H1 (cell line): ENCODE data around the gene TBCEL. TPM values are rescaled to one million over a fixed set of nuclear protein-coding genes. Genes with fewer than 3 reads are reported as not detected.

Experiments
- CTCF ChIA-PET: fragments of 300-600 bp; sonication (Branson Sonifier 250); formaldehyde crosslinking; loops from one replicate; lab custom pipeline; 2021; ENCODE audit not compliant: partially characterized antibody; lab: Charles Lee
- POLR2A ChIA-PET: fragments of 300-600 bp; sonication (Branson Sonifier 250); formaldehyde crosslinking; loops from one replicate; lab custom pipeline; 2021; ENCODE audit warnings: inconsistent platforms; ENCODE audit not compliant: partially characterized antibody; lab: Charles Lee
- DNase-seq, 2 experiments: peaks; one replicate each; pipeline versions ENCODE4 v3.0.0 to v3.0.0-alpha.2; 2010 to 2022; ENCODE audit warnings: low spot score in 2 of 2, low read depth in 1 of 2, mixed read lengths in 1 of 2
- FAIRE-seq: peaks from 2 replicates; lab custom pipeline; 2011; peaks lifted over from hg19 to GRCh38; lab: Jason Lieb, UNC
- H2AFZ ChIP-seq: 2 replicates; pipeline ENCODE4 v1.8.1; 2012; ENCODE audit warnings: low read length, inconsistent platforms
- H2AK5ac ChIP-seq: 2 replicates; pipeline ENCODE4 v1.6.1; 2013; ENCODE audit warnings: low read depth, low read length
- H2BK120ac ChIP-seq: replicated peaks from 2 replicates; pipeline ENCODE3; 2013; ENCODE audit warnings: low read depth, low read length, inconsistent platforms
- H2BK12ac ChIP-seq: 2 replicates; pipeline ENCODE4 v1.6.1; 2013; ENCODE audit warnings: low read depth, low read length
- H2BK15ac ChIP-seq: 2 replicates; pipeline ENCODE4 v1.6.1; 2013; ENCODE audit warnings: low read length
- H2BK20ac ChIP-seq: 2 replicates; pipeline ENCODE4 v1.6.1; 2013; ENCODE audit warnings: low read length
- H2BK5ac ChIP-seq: 2 replicates; pipeline ENCODE4 v1.6.1; 2013; ENCODE audit warnings: low read depth, low read length
- H3K14ac ChIP-seq: 2 replicates; pipeline ENCODE4 v1.6.1; 2013; ENCODE audit warnings: inconsistent platforms; ENCODE audit not compliant: insufficient read length
- H3K18ac ChIP-seq: 2 replicates; pipeline ENCODE4 v1.6.1; 2013; ENCODE audit warnings: low read length; ENCODE audit errors: extremely low read depth
- H3K23ac ChIP-seq: 2 replicates; pipeline ENCODE4 v1.6.1; 2013; ENCODE audit warnings: inconsistent platforms; ENCODE audit not compliant: insufficient read length
- H3K23me2 ChIP-seq: 2 replicates; pipeline ENCODE4 v1.6.1; 2013; ENCODE audit warnings: low read depth, low read length
- H3K27ac ChIP-seq: 2 replicates; pipeline ENCODE4 v1.6.1; 2011; ENCODE audit warnings: low read depth, low read length, inconsistent platforms
- H3K27me3 ChIP-seq, 4 experiments: replicated peaks in 1 of 4; 1 replicate in 1 of 4; 2 replicates in 3 of 4; pipeline versions ENCODE4 v1.6.1 to v1.8.1; 2011 to 2013; ENCODE audit warnings: low read length in 3 of 4, mild to moderate bottlenecking in 3 of 4, inconsistent platforms in 2 of 4, mixed read lengths in 2 of 4, moderate library complexity in 1 of 4; ENCODE audit not compliant: control insufficient read depth in 3 of 4, insufficient read depth in 3 of 4; ENCODE audit errors: extremely low read depth in 1 of 4
- H3K36me3 ChIP-seq, 4 experiments: 2 replicates each; pipeline versions ENCODE4 v1.6.1 to v1.8.1; 2011 to 2013; ENCODE audit warnings: mild to moderate bottlenecking in 4 of 4, low read length in 3 of 4, moderate library complexity in 2 of 4, control low read depth in 1 of 4, inconsistent platforms in 1 of 4; ENCODE audit not compliant: insufficient read depth in 4 of 4, control insufficient read depth in 2 of 4
- H3K4ac ChIP-seq: replicated peaks from 2 replicates; pipeline ENCODE3; 2013; ENCODE audit warnings: low read length, low read depth, mixed read lengths, inconsistent platforms; ENCODE audit not compliant: insufficient read length
- H3K4me1 ChIP-seq, 4 experiments: replicated peaks in 1 of 4; 1 replicate in 1 of 4; 2 replicates in 3 of 4; pipeline versions ENCODE4 v1.6.1 to v1.8.1; 2011 to 2013; ENCODE audit warnings: low read length in 3 of 4, inconsistent platforms in 2 of 4, mixed read lengths in 1 of 4; ENCODE audit not compliant: insufficient read depth in 4 of 4, control insufficient read depth in 3 of 4
- H3K4me2 ChIP-seq, 2 experiments: 2 replicates each; pipeline versions ENCODE4 v1.6.1 to v1.8.1; 2011 to 2013; ENCODE audit warnings: low read depth in 2 of 2, low read length in 2 of 2, control low read depth in 1 of 2, inconsistent platforms in 1 of 2, mild to moderate bottlenecking in 1 of 2; ENCODE audit not compliant: insufficient read depth in 1 of 2
- H3K4me3 ChIP-seq, 4 experiments: fragments of 200-600, 300-600 bp in 1 of 4; sonication (generic), shearing (Covaris generic), sonication (Bioruptor Twin) in 1 of 4; 2 replicates each; pipeline versions ENCODE4 v1.5.1 to v1.8.1; 2011 to 2016; ENCODE audit warnings: low read length in 4 of 4, low read depth in 3 of 4, control low read depth in 2 of 4, inconsistent platforms in 2 of 4, mild to moderate bottlenecking in 2 of 4, mixed read lengths in 1 of 4, moderate library complexity in 1 of 4; ENCODE audit not compliant: insufficient read depth in 2 of 4; ENCODE audit errors: extremely low read depth in 1 of 4
- H3K56ac ChIP-seq: replicated peaks from 2 replicates; pipeline ENCODE3; 2013; ENCODE audit warnings: low read depth, mild to moderate bottlenecking, mixed read lengths, low read length, inconsistent platforms; ENCODE audit not compliant: insufficient read length
- H3K79me1 ChIP-seq: 2 replicates; pipeline ENCODE4 v1.6.1; 2013; ENCODE audit warnings: low read depth, low read length, control low read depth
- H3K79me2 ChIP-seq, 2 experiments: 2 replicates each; pipeline versions ENCODE4 v1.6.1 to v1.8.1; 2012 to 2013; ENCODE audit warnings: low read length in 2 of 2, mild to moderate bottlenecking in 2 of 2, inconsistent platforms in 1 of 2; ENCODE audit not compliant: insufficient read depth in 2 of 2, control insufficient read depth in 1 of 2
- H3K9ac ChIP-seq, 4 experiments: replicated peaks in 1 of 4; 1 replicate in 1 of 4; 2 replicates in 3 of 4; pipeline versions ENCODE4 v1.6.1 to v1.8.1; 2011 to 2013; ENCODE audit warnings: low read depth in 3 of 4, low read length in 3 of 4, control low read depth in 2 of 4, mild to moderate bottlenecking in 2 of 4, moderate library complexity in 2 of 4, inconsistent platforms in 1 of 4; ENCODE audit errors: extremely low read depth in 1 of 4
- H3K9me3 ChIP-seq, 2 experiments: 2 replicates each; pipeline versions ENCODE4 v1.6.1 to v1.8.1; 2012 to 2013; ENCODE audit warnings: mild to moderate bottlenecking in 2 of 2, moderate library complexity in 2 of 2, control low read depth in 1 of 2, inconsistent platforms in 1 of 2, low read depth in 1 of 2, low read length in 1 of 2, mixed read lengths in 1 of 2; ENCODE audit not compliant: insufficient read depth in 2 of 2
- H4K20me1 ChIP-seq, 2 experiments: replicated peaks in 1 of 2; 2 replicates each; pipeline versions ENCODE3 to v1.8.1; 2011 to 2013; ENCODE audit warnings: inconsistent platforms in 2 of 2, low read length in 2 of 2, mild to moderate bottlenecking in 1 of 2; ENCODE audit not compliant: insufficient read depth in 2 of 2, control insufficient read depth in 1 of 2
- H4K5ac ChIP-seq: 2 replicates; pipeline ENCODE4 v1.6.1; 2013; ENCODE audit warnings: low read length, low read depth, mixed read lengths, inconsistent platforms; ENCODE audit not compliant: insufficient read length
- H4K8ac ChIP-seq: 2 replicates; pipeline ENCODE4 v1.8.0; 2013; ENCODE audit warnings: mild to moderate bottlenecking, moderate library complexity, low read length, inconsistent platforms; ENCODE audit not compliant: insufficient read depth; ENCODE audit errors: extremely low read depth
- H4K91ac ChIP-seq: replicated peaks from 2 replicates; pipeline ENCODE3; 2013; ENCODE audit warnings: low read length, mixed read lengths, inconsistent platforms; ENCODE audit not compliant: insufficient read length
- ATF2 ChIP-seq: IDR thresholded peaks from 2 replicates; pipeline ENCODE4 v1.6.1; 2012; ENCODE audit warnings: low read length, inconsistent platforms
- GTF2F1 ChIP-seq: IDR thresholded peaks from 2 replicates; pipeline ENCODE4 v1.6.1; 2012; ENCODE audit warnings: low read depth, low read length, improper control_type of control experiment, borderline replicate concordance
- POLR2AphosphoS5 ChIP-seq: IDR thresholded peaks from 2 replicates; pipeline ENCODE4 v1.6.1; 2011; ENCODE audit warnings: low read depth, low read length
- SP2 ChIP-seq: IDR thresholded peaks from 2 replicates; pipeline ENCODE4 v1.6.1; 2012; ENCODE audit warnings: mild to moderate bottlenecking, low read length, inconsistent platforms
- TAF7 ChIP-seq: optimal IDR thresholded peaks from 2 replicates; pipeline ENCODE3; 2011; ENCODE audit warnings: low read depth, mild to moderate bottlenecking, inconsistent platforms, low read length, moderate library complexity, borderline replicate concordance
- WGBS, 2 experiments: shearing (Covaris generic) in 1 of 2; methylation state at CpG; one replicate each; pipeline versions ENCODE4 v1.1.6 to v1.1.7; 2013 to 2015; ENCODE audit warnings: low lambda C conversion rate in 2 of 2, mixed read lengths in 2 of 2, inconsistent platforms in 1 of 2, low coverage in 1 of 2, missing lambda C conversion rate in 1 of 2; ENCODE audit not compliant: insufficient replicate concordance in 2 of 2, insufficient coverage in 1 of 2, insufficient read length in 1 of 2; ENCODE audit errors: extremely low coverage in 1 of 2, missing lambda C conversion rate in 1 of 2; 5-methylcytosine and 5-hydroxymethylcytosine counted together
- polyA plus RNA-seq, 7 experiments: library from polyadenylated mRNA; depleted of rRNA in 3 of 7; stranded (reverse) in 5 of 7; unstranded in 2 of 7; fragments of >200 nt in 5 of 7; fragments of 200-250 nt in 2 of 7; gene quantifications; 1 replicate in 5 of 7; 2 replicates in 1 of 7; 4 replicates in 1 of 7; pipeline versions ENCODE4 v1.2.1 to v1.2.3, GENCODE V29; 2011 to 2013; ENCODE audit warnings: missing spikeins in 2 of 7, mixed read lengths in 2 of 7
- total RNA-seq: library from RNA; stranded (reverse); fragmentation: NEBNext Ultra II Directional; extraction: Animal tissue kit (Norgen Biotek cat#: 25700); gene quantifications from 2 replicates; pipeline ENCODE4 v1.2.1, GENCODE V29; 2021

TBCEL gene
- total and polyA plus RNA-seq, 2 of the 8 experiments (the other 6 are each of a cell fraction or from before 2014, with no cell fraction given) = 3.9 to 16.0 TPM

DNA sequence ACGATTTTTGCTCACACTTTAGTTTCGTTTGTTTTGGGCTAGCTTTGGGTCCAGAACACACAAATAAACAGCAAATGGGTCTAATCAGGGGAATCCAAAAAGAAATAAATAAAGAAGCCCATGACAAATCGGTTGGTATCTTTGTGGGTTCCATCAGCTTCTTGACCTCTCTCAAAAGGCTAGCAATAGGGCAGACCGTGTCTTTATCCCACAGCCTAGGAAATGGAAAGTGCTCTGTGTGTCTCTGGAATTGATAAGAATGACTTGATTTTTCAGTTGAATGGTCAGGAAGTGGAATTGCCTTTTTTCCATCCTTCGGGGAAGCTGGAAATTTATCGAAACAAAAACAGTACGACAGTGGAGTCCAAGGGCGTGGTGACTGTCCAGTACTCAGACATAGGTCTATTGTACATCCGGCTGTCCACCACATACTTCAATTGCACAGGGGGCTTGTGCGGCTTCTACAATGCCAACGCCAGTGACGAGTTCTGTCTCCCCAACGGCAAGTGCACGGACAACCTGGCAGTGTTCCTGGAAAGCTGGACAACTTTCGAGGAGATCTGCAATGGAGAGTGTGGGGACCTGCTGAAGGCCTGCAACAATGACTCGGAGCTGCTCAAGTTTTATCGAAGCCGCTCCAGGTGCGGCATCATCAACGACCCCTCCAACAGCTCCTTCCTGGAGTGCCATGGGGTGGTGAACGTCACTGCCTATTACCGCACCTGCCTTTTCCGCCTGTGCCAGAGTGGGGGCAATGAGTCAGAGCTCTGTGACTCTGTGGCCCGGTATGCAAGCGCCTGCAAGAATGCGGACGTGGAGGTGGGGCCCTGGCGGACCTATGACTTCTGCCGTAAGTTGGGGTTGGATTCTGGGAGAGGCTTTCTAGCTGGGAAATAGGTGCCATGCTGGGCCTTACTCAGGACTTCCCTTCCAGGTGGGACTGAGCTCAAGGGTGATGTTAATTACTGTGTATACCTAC, 105.7 kb downstream of the TBCEL start:
- POLR2A ChIA-PET = interaction anchor here (1.0 kb wide), 1 partner anchor 13 kb away, joined by 3 read pairs; no protein-coding TSS in a partner anchor
- H3K23ac ChIP-seq = no peak overlapping the region
- CTCF ChIA-PET = interaction anchor here (0.8 to 3.2 kb wide), 7 partner anchors 10 to 65 kb away, joined by 3 to 9 read pairs (median 4); no protein-coding TSS in a partner anchor
- no peak overlapping the region for H4K5ac ChIP-seq
- H3K36me3 ChIP-seq = no peaks in the 10 kb centered on the region
- FAIRE-seq = no peak
- H3K18ac ChIP-seq = no peak overlapping the region
- TF ChIP-seq SP2 (no peak), GTF2F1 (no peak), ATF2 (no peak), POLR2AphosphoS5 (no peak), TAF7 (no peak)
- no peak overlapping the region for H3K27ac ChIP-seq
- no peak overlapping the region for H2BK15ac ChIP-seq
- H2BK12ac ChIP-seq = no peak overlapping the region
- no peak overlapping the region for H3K4me3 ChIP-seq
- 89% methylated on average over 27 of the region's 29 CpGs; no CpG with 5 or more reads in 1 of the 2 experiments for WGBS, 2 experiments
- H2BK120ac ChIP-seq = no peak overlapping the region
- H3K23me2 ChIP-seq = no peaks in the 10 kb centered on the region
- H3K4me1 ChIP-seq = no peaks in the 10 kb centered on the region
- no peak overlapping the region for H2AFZ ChIP-seq
- no peak overlapping the region for H2AK5ac ChIP-seq
- no peaks in the 10 kb centered on the region for H3K79me2 ChIP-seq
- no peak overlapping the region for H4K8ac ChIP-seq
- no peak overlapping the region for H3K4ac ChIP-seq
- no peaks in the 10 kb centered on the region; a peak in 1 of 4 replicates for H3K9me3 ChIP-seq
- H3K56ac ChIP-seq = no peak overlapping the region
- no peaks in the 10 kb centered on the region for H4K20me1 ChIP-seq
- H4K91ac ChIP-seq = no peak overlapping the region
- H2BK20ac ChIP-seq = no peak overlapping the region
- H3K4me2 ChIP-seq = no peak overlapping the region
- DNase-seq = no peak
- H3K14ac ChIP-seq = no peak overlapping the region
- H2BK5ac ChIP-seq = no peak overlapping the region
- H3K79me1 ChIP-seq = no peaks in the 10 kb centered on the region
- H3K27me3 ChIP-seq = no peaks in the 10 kb centered on the region
- H3K9ac ChIP-seq = no peak overlapping the region
